NCI-H187 (cell line): ENCODE results near the gene MFSD6L.

Experiments
- DNase-seq, 2 experiments: peaks; one replicate each; lab custom pipeline; 2025; lab: John Stamatoyannopoulos, UW

MFSD6L gene

GRCh38 chr17:8798846-8799569, at the start of gene MFSD6L:
MFSD6L (minus strand) TSS chr17:8799365; CDS start chr17:8799120, 245 bp downstream.
- DNase-seq: no peak

- no peak for DNase-seq
Measured at GRCh38 chr17:8847891-8848290, 48.7 kb upstream of the MFSD6L start.

DNA sequence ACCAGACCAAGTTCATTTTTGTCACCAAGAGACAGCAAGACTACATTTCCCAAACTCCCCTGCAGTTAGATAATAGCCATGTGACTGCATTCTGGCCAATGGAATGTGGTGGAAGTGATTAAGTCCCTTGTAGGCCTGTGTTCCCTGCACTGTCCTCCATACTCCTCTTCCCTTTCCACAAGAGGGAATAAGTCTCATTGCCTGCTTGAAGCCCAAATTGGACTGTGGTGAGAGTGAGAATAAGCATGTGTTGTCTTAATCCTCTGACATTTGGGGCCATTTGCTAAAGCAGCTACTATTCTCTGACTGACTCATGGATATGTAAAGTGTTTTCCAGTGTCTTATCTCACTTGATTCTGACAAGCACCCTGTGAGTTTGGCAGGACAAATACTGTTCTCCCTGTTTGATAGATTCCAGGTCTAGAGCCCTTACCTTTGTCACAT, 47.6 kb upstream of the MFSD6L start:
- DNase-seq: no peak

DNA sequence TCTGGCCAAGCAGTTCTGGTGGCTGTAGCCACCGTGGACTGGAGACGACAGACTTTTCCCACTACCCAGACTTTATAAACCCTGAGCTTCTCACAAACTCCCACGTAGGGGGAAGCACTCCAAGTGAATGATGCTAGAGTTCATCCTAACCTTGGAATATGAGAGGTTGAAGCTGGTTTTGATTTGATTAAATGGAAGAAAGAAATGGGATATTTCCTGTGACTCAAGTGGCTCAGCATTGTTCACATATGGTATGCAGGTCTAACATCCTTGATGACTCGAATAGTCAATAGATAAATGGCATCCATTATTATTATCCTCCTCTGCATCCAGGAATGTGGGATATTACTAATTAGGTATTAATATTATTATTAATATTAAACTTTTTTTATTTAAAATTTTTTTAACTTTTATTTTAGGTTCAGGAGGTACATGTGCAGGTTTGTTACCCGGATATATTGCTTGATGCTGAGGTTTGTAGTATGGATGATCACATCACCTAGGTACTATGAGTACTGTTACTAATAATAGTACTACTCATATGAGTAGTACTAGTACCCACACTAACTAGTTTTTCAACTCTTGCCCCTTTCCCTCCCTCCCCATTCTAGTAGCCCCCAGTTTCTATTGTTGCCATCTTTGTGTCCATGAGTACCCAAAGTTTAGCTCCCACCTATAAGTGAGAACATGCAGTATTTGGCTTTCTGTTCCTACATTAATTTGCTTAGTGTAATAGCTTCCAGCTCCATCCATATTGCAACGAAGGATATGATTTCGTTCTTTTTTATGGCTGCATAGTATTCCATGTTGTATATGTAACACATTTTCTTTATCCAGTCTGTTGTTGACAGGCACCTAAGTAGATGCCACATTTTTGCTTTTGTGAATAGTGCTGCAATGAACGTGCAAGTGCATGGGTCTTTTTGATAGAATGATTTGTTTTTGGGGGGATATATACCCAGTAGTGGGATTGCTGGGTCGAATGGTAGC, 45.4 kb upstream of the MFSD6L start:
- DNase-seq: no peak

GRCh38 chr17:8843344-8843743, 44.2 kb upstream of the MFSD6L start:
- no peak for DNase-seq

- DNase-seq: no peak
Measured at GRCh38 chr17:8841844-8842243, 42.7 kb upstream of the MFSD6L start.

DNA sequence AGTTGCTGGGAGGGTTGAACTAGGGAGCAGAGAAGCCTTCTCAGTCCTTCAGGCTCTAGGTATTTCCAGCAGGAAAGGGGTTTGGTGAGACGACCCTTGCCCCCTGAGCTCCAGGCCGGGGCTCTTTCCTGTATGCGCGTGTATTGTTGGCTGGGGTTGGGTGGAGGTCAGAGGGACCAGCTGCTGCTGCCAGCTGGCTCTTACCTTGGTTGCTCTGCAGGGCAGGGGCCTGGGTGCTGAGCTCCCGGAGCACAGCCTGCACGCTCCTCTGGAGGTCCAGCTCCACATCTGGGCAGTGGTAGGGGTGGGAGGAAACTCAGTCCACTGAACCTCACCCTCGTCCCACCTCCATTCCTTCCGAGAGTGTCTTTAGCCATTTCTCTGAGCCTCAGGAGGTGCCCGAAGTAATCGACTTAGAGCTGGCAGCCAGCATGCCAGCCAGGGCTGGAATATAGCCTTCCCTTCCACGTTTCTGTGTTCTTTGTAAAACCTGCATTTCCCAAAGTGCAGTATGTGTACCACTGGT, 40.3 kb upstream of the MFSD6L start:
- DNase-seq: no peak

DNA sequence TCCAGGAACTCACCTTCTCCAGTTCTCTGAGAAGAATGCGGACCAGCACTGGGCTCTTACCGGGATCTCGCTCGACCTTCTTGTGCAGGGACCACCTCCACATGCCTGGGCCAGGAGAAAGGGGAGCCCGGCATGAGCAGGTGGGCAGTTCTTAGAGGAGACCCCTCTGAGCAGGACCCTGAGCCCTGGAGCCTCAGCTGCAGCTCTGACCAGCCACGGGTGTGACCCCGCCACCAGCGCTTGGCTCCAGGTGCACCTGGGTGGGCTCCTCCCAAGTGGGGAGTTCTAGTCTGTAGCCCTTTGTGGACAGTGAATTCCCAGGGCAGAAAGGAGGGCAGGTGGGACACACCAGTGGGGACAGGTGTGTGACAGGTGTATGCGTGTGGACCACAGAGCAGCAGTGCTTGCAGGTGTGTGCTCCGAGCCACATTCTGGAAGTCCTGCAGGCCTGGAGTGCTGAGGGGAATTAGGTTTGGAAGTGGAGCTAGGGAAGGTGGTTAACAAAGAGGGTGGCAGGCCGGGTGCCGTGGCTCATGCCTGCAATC, 39.5 kb upstream of the MFSD6L start:
- no peak for DNase-seq

DNA sequence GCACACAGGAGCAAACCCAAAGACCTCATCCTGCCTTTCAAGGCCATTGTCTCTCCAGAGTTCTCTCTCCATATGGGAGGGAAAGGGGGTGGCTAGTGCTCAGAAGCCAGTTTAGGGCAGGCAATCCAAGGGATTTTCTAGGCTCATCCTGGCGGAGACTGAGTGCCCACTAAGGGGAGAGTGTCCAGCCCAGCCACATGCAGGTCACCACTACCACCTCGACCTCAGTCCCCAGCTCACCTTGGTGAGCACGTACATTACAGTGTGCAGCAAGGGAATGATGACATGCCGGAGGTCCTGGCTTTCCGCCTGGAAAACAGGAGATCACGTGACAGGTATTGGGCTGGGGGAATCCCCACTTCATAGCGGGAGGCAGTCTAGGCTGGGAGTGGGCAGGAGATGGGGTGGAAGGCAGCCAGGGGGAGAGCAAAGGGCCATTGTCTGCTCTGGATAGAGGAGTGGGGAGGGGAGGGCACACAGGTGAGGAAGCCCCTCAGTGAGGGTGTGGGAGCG, 38.5 kb upstream of the MFSD6L start:
- no peak for DNase-seq

GRCh38 chr17:8836821-8837562, 37.8 kb upstream of the MFSD6L start:
- DNase-seq: no peak

- DNase-seq: no peak
Measured at GRCh38 chr17:8835631-8836364, 36.6 kb upstream of the MFSD6L start.

GRCh38 chr17:8835106-8835505, 35.9 kb upstream of the MFSD6L start:
- no peak for DNase-seq

DNA sequence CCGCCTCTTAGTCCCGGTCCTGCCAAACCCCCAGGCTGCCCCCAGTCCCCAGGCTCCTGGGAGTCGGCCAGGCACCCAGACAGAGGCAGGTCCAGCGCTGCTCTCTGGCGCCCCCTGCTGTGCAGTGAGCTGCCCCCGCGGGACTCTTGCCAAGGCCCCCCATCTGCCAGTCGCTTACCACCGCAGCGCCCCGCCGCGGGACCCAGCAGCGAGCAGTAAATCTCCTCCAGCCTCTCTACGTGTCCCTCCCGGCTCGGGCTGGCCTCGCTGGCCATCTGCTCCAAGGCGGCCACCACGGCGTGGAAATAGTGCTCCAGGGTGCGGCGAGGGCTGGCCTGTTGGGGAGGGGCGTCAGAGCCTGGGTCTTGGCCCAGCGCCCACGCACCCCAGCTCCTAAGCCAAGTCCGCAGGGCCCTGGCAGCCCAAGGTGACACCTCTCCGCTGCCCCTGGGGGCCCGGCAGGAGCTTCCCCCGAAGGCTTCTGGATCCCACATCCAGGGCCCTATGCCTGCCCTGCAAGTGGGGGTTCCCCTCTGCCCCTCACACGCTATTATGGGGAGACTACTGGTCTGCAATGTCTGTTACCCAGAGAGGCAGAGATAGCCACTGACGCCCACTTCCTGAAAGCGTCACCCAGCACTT, 33.7 kb upstream of the MFSD6L start:
- no peak for DNase-seq

GRCh38 chr17:8831234-8831849, 32.2 kb upstream of the MFSD6L start:
- DNase-seq: no peak

GRCh38 chr17:8830141-8830540, 31.0 kb upstream of the MFSD6L start:
- DNase-seq: no peak

- DNase-seq: no peak
Measured at GRCh38 chr17:8829036-8829941, 30.1 kb upstream of the MFSD6L start.

GRCh38 chr17:8828517-8828875, 29.3 kb upstream of the MFSD6L start:
- no peak for DNase-seq

GRCh38 chr17:8826808-8827435, 27.8 kb upstream of the MFSD6L start:
- DNase-seq: no peak
